TTC549 (cell line): ENCODE measurements around the gene GNA14.
"Not testable (repeated sequence)": the region's sequence is repeated elsewhere in the genome, so short reads cannot be mapped to it uniquely, and the experiment has no call there.

Source experiments
- FAIRE-seq: peaks from 2 replicates; lab custom pipeline; 2012; peaks lifted over from hg19 to GRCh38; lab: Jason Lieb, UNC

The GNA14 gene

DNA sequence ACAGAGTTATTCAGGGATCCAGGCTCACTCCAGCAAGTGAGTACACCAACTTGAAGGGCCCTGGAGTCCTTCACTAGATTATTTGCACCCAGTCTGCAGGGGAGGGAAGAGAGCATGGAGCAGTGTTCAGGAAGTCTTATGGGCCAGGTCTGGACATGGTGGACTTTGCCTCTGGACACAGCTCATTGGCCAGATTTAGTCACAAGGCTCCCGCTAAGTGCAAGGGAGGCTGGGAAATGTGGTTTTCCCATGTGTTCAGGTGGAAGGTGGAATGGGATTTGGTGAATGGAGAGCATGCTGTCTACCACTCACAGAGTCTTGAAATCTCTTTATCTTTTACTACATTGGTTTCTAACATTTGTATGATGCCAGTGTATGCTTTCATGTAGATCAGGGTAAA, 200.5 kb downstream of the GNA14 start:
- no peak for FAIRE-seq

DNA sequence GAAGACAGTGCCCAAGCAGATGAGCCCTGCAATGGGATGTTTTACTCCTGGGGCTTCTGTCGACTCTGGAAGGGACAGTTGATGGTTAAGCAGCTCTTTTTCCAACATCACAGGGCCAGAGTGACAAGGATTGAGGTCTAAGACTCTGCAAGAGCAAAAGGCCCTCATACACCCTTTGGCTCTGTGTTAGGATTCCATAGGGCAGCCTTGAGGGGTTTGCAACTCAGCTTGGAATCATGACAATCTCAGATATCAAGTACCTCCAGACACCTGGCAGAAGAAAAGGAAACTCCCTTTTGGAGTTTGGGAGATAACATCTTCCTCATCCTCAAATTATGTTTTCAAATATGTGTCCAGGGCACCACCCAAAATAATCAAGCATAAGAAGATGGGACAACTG, 205.7 kb downstream of the GNA14 start:
- FAIRE-seq, result no peak

DNA sequence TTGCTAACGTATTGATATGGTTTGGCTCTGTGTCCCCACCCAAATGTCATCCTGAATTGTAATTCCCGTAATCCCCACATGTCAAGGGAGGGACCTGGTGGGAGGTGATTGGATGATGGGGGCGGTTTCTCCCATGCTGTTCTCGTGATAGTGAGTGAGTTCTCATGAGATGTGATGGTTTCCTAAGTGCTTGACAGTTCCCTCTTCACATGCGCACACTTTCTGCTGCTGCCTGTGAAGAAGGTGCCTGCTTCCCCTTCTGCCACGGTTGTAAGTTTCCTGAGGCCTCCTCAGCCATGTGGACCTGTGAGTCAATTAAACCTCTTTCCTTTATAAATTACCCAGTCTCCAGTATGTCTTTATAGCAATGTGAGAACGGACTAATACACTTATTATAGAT, 207.0 kb downstream of the GNA14 start:
- FAIRE-seq, result not testable (repeated sequence)

DNA sequence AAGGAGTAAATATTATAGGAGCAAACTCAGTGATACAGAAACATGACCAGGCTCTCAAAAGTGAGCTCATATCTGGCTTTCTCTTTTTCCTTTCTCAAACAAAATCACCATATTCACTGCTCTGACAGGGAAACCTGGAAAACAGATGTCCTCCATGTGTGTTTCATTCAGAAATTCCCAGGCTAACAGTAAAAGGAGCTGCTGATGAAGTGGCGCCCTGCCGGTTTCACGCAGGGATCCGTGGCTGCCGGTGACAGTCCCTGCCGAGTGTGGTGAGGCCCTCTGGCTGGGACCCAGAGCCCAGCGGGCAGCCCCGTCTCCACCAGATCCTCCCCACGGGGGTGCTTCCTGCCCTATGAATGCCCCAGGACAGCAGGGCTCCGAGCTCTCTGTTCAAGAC, 208.1 kb downstream of the GNA14 start:
- FAIRE-seq, result no peak

DNA sequence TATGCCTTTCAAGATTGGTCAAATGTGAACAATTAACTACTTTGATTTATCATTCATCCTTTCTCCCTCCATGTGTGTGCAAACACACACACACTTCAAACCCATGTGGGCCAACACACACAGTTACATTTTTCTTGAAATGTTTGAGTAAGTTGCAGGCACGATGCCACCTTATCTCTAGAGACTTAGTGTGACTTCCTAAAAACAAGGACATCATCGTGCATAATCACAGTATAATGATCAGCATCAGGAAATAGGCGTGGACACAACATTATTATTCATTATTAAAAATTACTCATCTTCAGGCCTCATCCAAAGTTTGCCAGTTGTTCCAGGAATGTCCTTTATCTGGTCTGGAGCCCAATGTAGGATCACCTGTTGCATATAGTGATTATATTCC, 209.5 kb downstream of the GNA14 start:
- no peak for FAIRE-seq

DNA sequence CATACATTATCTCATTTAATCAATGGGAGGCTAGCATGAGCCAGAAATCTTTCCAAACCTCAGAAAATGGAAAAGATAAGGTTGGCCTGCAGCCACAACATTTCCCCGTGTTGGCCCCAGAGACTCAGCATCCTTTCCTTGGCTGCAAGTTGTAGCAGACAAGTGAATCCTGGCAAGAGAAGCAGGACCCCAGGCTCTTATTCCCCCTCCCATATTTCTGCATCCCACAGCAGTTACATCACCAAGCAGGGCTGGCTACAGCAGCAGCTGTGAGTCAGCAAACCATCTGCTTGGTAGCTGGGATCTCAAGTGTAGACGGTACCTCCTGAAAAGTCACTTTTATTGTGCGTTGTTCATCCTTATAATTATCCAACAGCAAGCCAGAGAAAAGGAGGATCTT, 212.4 kb downstream of the GNA14 start:
- FAIRE-seq, result no peak

DNA sequence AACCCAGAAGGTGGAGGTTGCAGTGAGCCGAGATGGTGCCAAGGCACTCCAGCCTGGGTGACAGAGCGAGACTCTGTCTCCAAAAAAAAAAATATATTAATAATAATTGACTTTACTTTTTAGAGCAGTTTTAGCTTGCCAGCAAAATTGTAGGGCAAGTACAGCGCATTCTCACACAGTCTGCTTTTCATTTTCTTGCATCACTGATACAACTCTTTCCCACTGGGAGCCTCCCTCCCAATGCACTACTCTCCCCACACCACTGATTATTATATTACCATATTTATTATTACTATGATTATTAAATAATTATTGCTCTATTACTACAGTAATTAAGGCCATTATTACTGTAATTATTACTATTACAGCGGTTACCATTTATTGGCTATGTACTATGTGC, 212.8 kb downstream of the GNA14 start:
- FAIRE-seq, result no peak

DNA sequence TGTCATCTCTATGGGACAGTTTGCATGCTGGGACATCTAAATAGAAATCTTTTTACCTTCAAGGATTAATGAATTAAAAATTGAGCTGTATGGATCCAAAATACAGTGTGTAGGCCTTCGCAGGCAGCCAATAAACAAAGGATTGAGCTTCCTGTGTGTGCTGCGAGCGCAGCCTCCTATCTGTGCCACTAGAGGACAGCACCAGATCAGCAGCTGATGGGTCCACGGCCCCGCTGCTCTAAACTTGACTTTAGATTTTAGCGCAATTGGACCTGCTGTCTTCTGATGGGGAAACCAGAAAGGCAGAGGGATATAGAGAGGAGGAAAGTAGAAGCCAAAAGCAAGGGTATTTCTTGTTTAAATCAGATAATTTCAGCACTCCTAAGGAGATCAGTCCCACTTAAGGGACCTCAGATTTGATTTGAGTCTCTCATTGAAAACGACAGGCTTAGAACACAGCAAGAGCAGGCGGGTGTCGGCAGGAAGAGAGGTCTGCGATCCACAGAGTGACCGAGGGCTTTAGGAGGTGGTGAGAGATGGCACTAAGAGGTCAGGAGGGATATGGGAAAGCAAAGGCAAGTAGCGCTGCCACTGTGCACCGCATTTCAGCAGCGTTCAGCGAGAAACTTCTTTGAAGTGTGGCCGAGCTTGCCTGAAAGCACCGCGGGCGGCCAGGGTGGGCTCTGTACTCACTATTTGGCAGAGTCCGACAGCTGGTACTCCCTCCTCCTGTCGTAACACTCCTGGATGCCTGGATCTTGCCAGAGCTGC, 214.3 kb downstream of the GNA14 start:
- no peak for FAIRE-seq

DNA sequence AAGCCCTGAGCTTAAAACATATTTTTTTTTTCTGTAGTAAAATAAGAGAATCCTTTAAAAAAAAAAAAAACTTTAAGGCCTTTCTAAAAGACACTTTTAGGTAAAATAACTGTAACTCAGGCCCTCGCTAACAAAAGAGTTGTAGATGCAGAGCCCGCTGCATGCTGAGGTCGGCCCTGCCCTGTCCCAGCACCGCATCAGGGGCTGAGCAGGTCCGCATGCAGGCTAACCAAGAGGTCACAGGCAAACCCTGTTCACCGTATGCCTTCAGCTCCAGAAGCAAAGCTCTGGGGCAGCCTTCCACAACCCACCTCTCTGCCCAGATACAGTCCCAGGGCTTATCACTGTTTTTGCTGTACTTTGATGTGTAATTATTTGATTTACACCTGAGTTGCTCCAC, 216.1 kb downstream of the GNA14 start:
- FAIRE-seq, result no peak

DNA sequence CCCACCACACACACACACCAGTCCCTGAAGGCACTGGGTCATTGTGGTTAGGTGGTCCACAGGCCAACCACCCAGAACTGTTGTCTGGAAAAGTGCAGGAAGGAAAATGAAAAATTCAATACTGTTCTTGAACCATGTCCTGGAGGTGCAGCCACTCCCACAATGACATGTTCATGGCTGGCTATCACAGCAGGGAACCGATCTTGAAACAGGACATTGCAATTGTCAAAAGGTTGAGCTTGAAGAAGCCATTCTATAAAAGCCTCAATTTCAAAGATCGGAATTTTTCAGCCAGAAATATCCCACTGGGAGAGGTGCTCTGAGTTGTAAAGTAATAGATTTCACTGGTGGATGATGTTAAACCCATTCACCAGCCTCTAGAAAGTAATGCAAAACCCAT, 218.2 kb downstream of the GNA14 start:
- FAIRE-seq, result no peak

DNA sequence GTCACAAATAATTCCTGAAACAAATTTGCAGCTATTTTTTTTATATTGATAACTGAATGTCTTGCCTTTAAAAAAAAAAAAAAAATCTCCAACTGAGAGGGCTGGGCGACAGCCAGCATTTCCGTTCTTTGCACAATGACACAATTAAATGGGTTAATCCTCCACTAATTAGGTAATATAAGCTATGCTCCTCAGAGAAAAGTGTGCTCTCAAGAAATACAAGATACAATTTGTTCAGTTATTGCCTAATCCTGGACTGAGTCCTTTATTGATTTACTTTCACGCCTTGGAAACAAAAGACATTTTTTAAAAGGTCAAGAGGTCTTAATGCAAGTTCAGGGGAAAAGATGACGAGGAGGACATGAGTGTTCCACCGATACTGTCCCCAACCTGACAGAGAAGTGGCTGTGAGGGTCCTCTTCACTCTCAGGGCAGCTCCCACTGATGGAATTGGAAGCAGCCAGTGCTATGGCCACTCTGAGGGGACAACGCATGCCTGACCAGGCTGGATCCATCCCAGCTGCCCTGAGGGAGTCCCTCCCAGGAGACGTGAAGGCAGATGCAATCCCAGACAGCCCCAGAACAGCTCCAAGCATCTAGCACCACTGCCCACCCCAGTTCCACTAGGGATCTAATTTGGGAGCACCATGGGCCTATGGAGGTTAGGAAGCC, 220.7 kb downstream of the GNA14 start:
- no peak for FAIRE-seq

DNA sequence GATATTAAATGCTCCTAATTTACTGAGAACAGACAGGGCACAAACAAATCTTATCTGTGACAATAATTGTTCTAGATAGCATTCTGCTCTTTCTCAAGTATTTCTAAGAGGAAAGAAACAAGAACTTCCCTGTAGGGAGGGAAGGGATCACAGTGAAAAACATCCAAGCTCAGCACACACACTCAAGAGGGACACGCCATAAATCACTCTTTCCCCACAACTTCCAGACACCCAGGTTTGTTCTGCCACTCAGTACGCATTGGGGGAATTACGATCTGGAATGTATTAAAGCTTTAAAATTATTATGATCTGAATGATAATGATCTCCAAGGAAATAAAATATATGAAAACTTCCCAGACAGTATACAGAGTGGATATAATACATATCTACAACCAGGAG, 221.4 kb downstream of the GNA14 start:
- no peak for FAIRE-seq

DNA sequence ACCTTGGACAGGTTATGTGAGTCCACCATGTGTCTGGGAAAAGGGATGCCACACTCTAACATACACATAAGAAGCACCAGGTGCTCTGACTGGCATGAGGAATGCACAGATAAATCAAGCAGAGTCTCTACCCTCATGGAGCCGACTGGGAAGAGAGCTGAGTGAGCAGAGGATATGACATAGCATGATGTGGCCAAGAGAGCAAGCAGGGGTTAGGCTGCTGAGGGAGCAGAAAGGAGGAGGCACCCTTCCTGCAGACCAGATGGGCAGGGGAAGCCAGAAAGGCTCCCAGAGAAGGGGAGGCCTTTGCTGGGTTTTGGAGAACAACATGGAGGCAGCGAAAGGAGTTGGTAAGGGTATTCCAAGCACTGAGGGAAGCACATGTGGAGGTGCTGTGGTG, 223.1 kb downstream of the GNA14 start:
- no peak for FAIRE-seq

DNA sequence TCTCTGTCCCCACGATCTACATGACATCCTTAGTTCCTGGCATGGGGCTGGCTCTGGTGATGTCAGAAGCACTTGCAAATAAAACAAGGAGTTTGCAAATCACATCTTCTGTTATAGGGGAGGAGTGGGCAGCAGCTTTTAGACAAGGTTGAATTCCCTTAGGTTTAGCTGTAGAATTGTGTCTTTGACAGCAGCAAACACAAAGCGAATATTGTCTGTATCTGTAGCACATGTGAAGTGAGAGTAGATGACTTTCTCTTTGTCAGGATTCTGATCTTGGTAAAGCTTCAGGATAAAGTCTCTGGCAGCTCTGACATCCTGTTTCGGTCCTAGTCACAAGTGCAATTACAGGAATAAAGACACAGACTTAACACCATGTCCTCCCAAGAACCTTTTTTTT, 224.3 kb downstream of the GNA14 start:
- no peak for FAIRE-seq

DNA sequence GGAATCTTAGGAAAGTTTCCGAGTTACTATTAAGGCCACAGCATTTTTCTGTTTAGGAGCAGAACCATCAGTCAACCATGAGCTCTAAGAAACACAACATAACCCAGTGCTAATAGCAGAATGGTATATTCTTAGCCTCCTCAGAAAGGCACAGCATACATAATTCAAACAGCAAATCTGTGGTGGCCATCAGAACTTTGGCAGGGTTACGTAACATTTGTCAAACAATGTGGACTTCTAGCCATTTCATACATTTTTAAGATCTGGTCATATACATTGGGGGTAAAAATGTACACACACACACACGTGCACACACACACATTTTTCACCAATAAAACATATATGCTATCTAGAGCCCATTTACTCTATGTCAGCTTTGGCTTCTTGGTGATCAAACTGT, 225.2 kb downstream of the GNA14 start:
- no peak for FAIRE-seq

DNA sequence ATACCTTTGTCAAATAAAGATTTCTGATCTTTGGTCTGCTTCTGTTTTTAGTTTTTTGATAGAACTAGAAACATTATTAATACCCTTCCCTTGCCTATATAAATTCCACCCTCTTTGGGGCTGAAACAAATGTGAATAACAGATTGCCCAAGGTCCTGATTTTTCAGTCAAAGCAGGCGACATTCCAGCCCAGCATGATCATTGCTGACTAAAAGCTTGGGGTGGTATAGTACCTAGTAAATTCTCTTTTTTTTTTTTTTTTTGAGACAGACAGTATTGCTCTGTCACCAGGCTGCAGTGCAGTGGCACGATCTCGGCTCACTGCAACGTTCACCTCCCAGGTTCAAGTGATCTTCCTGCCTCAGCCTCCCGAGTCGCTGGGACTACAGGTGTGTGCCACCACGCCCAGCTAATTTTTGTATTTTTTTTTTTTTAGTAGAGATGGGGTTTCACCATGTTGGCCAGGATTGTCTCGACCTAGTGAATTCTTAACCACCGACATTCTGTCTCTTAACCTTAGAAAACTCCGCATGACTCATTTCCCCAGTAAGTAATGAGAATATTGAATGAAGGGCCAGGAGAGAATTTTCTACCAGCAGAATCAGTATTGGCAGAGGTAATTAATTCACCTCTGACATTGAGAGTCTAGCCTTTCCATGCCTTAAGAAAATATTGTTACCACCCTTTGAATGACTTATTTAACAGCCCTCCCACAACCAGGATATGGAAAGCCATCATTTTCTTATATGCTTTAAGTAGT, 226.4 kb downstream of the GNA14 start:
- FAIRE-seq, result no peak

DNA sequence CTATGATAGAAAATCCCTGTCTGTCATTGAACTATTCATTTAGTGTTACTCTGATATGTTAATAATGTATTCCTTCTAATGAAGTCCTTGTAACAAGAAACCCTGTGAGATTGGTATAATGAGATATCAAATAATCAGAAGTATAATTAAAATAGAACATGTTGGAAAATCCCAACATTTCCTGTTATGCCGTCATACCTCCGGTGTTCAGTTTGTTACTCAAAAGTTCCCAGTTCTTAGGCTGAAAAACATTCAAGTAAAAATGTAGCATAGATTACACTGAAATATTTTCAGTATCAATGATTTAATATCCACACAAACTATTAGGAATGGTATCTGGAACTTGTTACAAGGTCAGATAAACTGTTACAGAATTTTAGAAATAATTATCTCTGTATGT, 227.5 kb downstream of the GNA14 start:
- FAIRE-seq, result no peak

DNA sequence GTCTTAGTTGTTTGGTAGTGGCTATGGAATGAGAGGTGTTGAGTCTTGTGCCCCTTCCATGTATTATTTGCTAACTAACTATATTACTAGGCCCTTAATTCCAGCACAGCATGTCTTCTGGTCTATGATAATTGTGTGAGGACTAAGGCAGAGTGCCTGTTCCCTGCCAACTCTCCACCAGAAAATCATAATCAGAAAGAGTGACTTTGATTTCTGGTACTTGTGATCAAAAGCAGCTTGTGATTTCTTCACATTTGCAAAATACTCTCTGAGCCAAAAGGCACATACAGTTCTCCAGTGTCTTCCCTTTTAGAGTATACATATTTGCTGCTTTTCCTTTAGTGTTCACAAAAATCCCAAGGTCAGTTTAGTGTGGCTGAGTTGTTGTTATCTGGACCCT, 229.9 kb downstream of the GNA14 start:
- FAIRE-seq, result no peak

DNA sequence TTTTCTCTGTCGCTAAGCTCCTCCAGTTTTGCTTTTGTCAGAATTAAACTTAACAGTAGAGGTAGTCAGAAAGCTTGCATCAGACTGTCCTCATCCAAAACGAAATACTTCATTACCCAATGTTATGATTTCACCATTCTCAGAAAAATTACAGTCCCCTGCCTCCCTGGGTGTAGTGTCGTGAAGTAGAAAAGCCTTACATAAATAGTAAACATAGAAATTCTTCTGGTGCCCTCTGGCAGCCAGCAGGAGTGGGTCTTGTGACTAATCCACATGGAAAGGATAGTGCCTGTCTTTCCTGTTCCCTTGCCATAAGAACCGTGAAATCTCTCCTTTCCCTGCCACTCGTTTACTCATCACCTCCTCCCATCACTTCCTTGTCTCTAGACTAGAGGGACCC, 230.6 kb downstream of the GNA14 start:
- FAIRE-seq, result no peak

DNA sequence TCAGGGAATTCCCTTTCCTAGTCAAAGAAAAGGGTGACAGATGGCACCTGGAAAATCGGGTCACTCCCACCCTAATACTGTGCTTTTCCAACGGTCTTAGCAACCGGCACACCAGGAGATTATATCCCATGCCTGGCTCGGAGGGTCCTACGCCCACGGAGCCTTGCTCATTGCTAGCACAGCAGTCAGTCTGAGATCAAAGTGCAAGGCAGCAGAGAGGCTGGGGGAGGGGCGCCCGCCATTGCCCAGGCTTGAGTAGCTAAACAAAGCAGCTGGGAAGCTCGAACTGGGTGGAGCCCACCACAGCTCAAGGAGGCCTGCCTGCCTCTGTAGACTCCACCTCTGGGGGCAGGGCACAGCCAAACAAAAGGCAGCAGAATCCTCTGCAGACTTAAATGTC, 239.6 kb downstream of the GNA14 start:
- not testable (repeated sequence) for FAIRE-seq

DNA sequence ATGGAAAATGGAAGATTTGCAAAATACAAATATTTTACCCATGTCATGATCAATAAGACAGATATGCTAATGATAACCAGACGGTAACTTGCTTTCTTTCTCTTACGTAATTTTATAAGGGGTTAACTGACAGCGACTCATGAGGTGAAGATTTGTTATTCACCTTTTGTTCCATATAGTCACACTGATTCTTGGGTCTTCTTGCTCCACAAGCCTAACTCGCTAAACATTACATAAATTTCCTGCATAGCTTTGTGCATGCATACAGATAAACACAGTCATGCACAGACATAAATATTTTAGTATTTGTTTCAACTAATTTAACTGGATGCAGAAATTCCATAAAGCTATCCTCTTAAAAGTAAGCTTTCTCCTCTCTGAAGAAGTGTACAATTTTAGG, 244.9 kb downstream of the GNA14 start:
- FAIRE-seq, result no peak

DNA sequence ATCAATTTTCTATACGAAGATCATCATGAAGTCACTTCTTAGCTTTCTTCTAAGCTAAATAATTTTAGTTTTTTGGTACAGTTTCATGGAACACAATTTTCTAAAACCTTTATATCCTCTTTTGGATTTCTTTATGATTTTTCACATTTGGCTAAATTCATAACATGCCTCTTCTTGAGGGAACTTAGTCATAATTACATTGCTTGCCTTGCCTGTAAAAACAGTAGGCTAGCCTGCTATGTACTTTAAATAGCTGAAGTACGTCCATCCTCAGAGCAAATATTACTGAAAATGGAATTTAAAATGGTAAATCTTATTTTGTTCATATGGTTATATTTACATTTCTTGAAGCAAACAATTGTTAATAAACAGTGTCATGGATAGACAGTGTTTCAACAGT, 245.8 kb downstream of the GNA14 start:
- FAIRE-seq, result no peak

DNA sequence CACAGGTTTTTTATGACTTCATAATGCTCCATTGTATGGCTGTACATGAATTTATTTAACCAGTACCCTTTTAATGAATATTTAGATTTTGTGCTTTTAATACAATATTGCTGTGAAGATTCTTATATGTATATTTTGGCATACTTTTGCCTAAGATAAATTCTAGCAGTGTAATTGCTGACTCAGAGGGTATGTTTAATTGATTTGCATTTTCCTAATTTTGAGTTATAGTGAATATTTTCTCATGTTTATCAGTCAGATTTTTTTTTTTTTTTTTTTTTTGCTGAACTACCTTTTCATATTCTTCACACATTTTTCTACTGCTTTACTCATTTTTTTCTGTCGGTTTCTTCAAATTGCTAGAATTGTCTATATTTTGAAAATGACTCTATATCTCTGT, 248.2 kb downstream of the GNA14 start:
- FAIRE-seq, result no peak

DNA sequence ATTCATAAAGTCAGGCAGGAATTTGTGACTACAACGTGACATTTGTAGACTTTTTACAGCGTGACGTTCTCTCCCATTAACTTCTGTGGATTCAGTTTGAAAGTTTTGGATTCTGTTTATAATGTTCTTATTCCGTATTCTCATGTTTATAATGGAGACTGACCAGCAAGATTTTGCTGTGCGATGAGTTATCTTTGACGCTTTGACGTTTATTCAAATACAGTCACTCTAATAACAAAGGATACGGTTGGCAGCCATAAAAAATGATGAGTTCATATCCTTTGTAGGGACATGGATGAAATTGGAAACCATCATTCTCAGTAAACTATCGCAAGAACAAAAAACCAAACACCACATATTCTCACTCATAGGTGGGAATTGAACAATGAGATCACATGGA, 249.5 kb downstream of the GNA14 start:
- not testable (repeated sequence) for FAIRE-seq
